Endodermal cell (in vitro differentiated cells): ENCODE results near the gene EGFR. TPM values are rescaled to one million over a fixed set of nuclear protein-coding genes. Genes with fewer than 3 reads are reported as not detected.

ENCODE experiments used
- DNase-seq: peaks from one replicate; pipeline ENCODE4 v3.0.0-alpha.2; 2017
- H3K27ac ChIP-seq: 2 replicates; pipeline ENCODE4 v1.5.1; 2013; ENCODE audit warnings: mild to moderate bottlenecking, low read depth, low read length, moderate library complexity
- H3K27me3 ChIP-seq: 2 replicates; pipeline ENCODE4 v1.6.1; 2013; ENCODE audit warnings: mild to moderate bottlenecking, low read length, moderate library complexity; ENCODE audit not compliant: insufficient read depth, control insufficient read depth, poor library complexity, severe bottlenecking
- H3K36me3 ChIP-seq: 2 replicates; pipeline ENCODE4 v1.7.0; 2013; ENCODE audit warnings: mild to moderate bottlenecking, low read length, moderate library complexity; ENCODE audit not compliant: control insufficient read depth, insufficient read depth
- H3K4me1 ChIP-seq: one replicate; pipeline ENCODE4 v1.7.0; 2013; ENCODE audit warnings: low read length; ENCODE audit not compliant: control insufficient read depth, insufficient read depth
- H3K4me3 ChIP-seq: 2 replicates; pipeline ENCODE4 v1.5.1; 2013; ENCODE audit warnings: mild to moderate bottlenecking, low read length, moderate library complexity
- H3K9ac ChIP-seq: 2 replicates; pipeline ENCODE4 v1.6.1; 2013; ENCODE audit warnings: mild to moderate bottlenecking, low read length, moderate library complexity; ENCODE audit not compliant: poor library complexity, severe bottlenecking; ENCODE audit errors: extremely low read depth
- H3K9me3 ChIP-seq: 2 replicates; pipeline ENCODE4 v1.6.1; 2013; ENCODE audit warnings: mild to moderate bottlenecking, low read length, moderate library complexity; ENCODE audit not compliant: control insufficient read depth
- H3K27ac Mint-ChIP-seq: 2 replicates; pipeline ENCODE4 v1.8.0; 2020; ENCODE audit warnings: mixed read lengths
- H3K27me3 Mint-ChIP-seq: 2 replicates; pipeline ENCODE4 v1.8.0; 2021; ENCODE audit warnings: mild to moderate bottlenecking, mixed read lengths; ENCODE audit not compliant: insufficient read depth
- H3K36me3 Mint-ChIP-seq: 2 replicates; pipeline ENCODE4 v1.8.0; 2020; ENCODE audit warnings: low read depth, mixed read lengths
- H3K4me1 Mint-ChIP-seq: 2 replicates; pipeline ENCODE4 v1.8.0; 2020; ENCODE audit warnings: mixed read lengths
- H3K4me3 Mint-ChIP-seq: 2 replicates; pipeline ENCODE4 v1.8.0; 2020; ENCODE audit warnings: mild to moderate bottlenecking, moderate library complexity, mixed read lengths
- H3K9me3 Mint-ChIP-seq: 2 replicates; pipeline ENCODE4 v1.8.0; 2020; ENCODE audit warnings: mild to moderate bottlenecking, mixed read lengths
- CTCF ChIP-seq: fragments of 200-600 bp; sonication (generic); conservative IDR thresholded peaks from 2 replicates; pipeline ENCODE4 v1.5.0; 2021; ENCODE audit warnings: antibody characterized with exemption, mild to moderate bottlenecking
- WGBS, 2 experiments: methylation state at CpG; one replicate each; pipeline versions ENCODE4 v1.1.5 to v1.1.7; 2013; ENCODE audit warnings: missing lambda C conversion rate in 2 of 2, mixed read lengths in 1 of 2; ENCODE audit not compliant: insufficient coverage in 1 of 2, insufficient read length in 1 of 2; 5-methylcytosine and 5-hydroxymethylcytosine counted together
- total RNA-seq, 2 donors: library from RNA; stranded (reverse); fragmentation: NEBNext Ultra II Directional in 1 of 2; extraction: Animal tissue kit (Norgen Biotek cat#: 25700) in 1 of 2; gene quantifications; 2 replicates in 1 of 2; 3 replicates in 1 of 2; pipeline ENCODE4 v1.2.1, GENCODE V29; 2021

EGFR gene
- total RNA-seq, 2 donors from 2014 or later: 5.0 to 5.8 TPM

DNA sequence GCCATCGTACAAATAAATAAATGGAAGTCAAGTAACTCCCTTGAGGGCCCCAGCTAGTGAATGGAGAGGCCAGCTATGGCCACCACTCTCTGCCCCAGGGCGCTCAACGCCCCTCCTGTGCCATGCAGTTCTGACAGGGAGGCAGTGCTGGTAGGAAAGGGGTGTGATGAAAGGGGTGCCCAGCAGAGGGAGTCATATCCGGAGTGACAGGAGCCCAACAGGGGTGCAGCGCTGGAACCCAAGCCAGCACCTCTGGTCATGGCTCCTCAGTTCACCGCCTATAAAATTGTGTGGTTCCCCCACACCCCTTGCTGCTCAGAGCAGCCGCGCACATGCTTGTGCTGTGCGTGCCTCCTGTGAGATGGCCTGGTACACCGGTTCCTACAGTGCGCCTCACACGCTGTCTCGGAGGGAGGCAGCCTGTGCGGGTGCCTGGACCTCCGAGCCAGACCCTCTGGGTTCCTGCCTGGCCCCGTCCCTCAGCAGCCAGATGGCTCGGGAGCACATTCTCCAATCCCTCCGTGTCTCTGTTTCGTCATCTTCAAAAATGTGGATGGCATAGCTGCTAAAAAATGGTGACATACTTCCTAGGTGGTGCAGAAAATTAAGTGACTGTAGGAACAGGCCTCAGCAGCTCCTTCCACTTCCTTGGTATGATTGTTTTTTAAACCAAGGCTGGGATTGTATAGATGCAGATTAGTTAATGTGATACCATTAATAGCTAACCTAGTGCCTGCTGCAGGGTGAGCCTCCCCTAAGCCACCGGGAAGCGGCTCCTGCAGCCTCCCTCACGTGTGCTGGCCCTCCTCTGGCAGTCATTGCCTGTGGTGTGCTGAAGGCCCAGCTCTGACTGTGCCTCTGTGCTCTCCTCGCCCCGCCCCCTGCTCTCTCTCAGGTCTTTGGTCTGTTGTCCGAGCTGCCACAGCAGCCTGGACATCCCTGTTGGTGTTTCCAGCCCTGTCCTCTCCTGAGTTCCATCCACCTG lies 125.8 kb downstream of the EGFR start:
- DNase-seq: peak; percentile 87
- Histone ChIP-seq H3K27ac (no peak overlapping the region), H3K4me3 (no peak overlapping the region), H3K36me3 (no peaks in the 10 kb centered on the region), H3K9ac (no peak overlapping the region), H3K9me3 (no peaks in the 10 kb centered on the region), H3K4me1 (no peaks in the 10 kb centered on the region), H3K27me3 (no peaks in the 10 kb centered on the region)
- Mint-ChIP-seq H3K27ac (no peak overlapping the region), H3K36me3 (no peaks in the 10 kb centered on the region), H3K27me3 (no peaks in the 10 kb centered on the region), H3K9me3 (no peaks in the 10 kb centered on the region), H3K4me3 (no peak overlapping the region), H3K4me1 (peaks cover 1% of the 10 kb centered on the region)
- 83 to 88% methylated on average over 17 to 25 of the region's 25 CpGs for WGBS, 2 experiments
- TF ChIP-seq CTCF: peak; percentile 71

DNA sequence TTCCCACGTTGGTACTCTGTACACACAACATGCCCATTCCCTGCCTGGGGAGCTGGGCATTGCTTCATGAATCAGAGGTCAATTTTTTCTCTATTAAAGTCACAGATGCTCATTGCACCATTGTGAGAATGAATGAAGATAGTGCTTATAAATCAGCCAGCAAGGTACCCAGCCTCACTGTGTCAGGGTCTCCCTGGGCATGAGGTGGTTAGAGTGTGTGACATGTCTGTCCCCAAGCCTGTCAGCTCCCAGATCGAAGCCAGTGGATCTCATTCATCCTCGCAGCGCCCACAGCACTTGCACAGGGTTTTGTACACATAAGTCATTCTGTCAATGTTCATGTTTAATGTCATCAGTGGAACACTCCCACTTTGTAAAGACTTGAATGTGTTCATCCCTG lies 126.8 kb downstream of the EGFR start:
- Mint-ChIP-seq H3K36me3 (no peaks in the 10 kb centered on the region), H3K27ac (peak overlapping the region; percentile 15), H3K4me1 (peaks cover 1% of the 10 kb centered on the region), H3K4me3 (no peak overlapping the region), H3K9me3 (no peaks in the 10 kb centered on the region), H3K27me3 (no peaks in the 10 kb centered on the region)
- Histone ChIP-seq H3K4me3 (no peak overlapping the region), H3K9me3 (no peaks in the 10 kb centered on the region), H3K9ac (no peak overlapping the region), H3K4me1 (no peaks in the 10 kb centered on the region), H3K27me3 (no peaks in the 10 kb centered on the region), H3K27ac (no peak overlapping the region), H3K36me3 (no peaks in the 10 kb centered on the region)
- 87 to 90% methylated on average over 3 to 4 of the region's 4 CpGs for WGBS, 2 experiments
- no peak for DNase-seq
- no peak for TF ChIP-seq CTCF

DNA sequence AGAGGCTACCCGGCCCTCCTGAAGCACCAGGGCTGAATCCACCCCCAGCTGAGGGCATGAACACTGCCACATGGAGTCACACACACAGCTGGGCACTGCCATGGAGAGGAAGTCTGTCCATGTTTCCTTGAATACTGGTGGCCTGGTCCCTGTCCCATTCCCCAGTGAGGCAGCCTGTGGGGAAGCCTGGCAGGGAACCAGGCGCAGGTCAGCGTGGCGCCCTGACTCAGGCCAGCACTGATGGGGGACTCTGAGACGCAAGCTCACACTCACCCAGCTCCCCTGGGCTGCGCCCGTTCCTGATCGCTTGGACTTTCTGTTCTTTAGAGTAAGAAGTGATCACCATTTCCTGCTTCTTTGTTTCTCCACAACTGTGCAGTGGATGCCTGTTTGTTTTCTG lies 128.3 kb downstream of the EGFR start:
- no peak for DNase-seq
- H3K27ac ChIP-seq: no peak overlapping the region
- Mint-ChIP-seq H3K4me3 (no peak overlapping the region), H3K9me3 (no peaks in the 10 kb centered on the region), H3K27me3 (no peaks in the 10 kb centered on the region), H3K27ac (no peak overlapping the region), H3K4me1 (peaks cover 1% of the 10 kb centered on the region), H3K36me3 (no peaks in the 10 kb centered on the region)
- no peak overlapping the region for H3K4me3 ChIP-seq
- no peak overlapping the region for H3K9ac ChIP-seq
- H3K27me3 ChIP-seq: no peaks in the 10 kb centered on the region
- WGBS, 2 experiments: 90 to 95% methylated on average over 3 to 8 of the region's 8 CpGs
- TF ChIP-seq CTCF: no peak
- no peaks in the 10 kb centered on the region for H3K4me1 ChIP-seq
- no peaks in the 10 kb centered on the region for H3K9me3 ChIP-seq
- no peaks in the 10 kb centered on the region for H3K36me3 ChIP-seq
